ENCODE data around the gene AIPL1.

GRCh38 chr17:6427279-6427781 lies 7.6 kb downstream of the AIPL1 start:
- TF ChIP-seq, protein P1, sequence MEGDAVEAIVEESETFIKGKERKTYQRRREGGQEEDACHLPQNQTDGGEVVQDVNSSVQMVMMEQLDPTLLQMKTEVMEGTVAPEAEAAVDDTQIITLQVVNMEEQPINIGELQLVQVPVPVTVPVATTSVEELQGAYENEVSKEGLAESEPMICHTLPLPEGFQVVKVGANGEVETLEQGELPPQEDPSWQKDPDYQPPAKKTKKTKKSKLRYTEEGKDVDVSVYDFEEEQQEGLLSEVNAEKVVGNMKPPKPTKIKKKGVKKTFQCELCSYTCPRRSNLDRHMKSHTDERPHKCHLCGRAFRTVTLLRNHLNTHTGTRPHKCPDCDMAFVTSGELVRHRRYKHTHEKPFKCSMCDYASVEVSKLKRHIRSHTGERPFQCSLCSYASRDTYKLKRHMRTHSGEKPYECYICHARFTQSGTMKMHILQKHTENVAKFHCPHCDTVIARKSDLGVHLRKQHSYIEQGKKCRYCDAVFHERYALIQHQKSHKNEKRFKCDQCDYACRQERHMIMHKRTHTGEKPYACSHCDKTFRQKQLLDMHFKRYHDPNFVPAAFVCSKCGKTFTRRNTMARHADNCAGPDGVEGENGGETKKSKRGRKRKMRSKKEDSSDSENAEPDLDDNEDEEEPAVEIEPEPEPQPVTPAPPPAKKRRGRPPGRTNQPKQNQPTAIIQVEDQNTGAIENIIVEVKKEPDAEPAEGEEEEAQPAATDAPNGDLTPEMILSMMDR (optimal IDR thresholded peaks at IDR 0.05 in 1 of 3, IDR thresholded peaks at IDR 0.05 in 1 of 3, conservative IDR thresholded peaks at IDR 0.05 in 1 of 3; ENCODE audit: extremely low read depth in 1 of 3, insufficient read depth in 2 of 3, low read length in 3 of 3): no peak
- TF ChIP-seq EZH2 (IDR thresholded peaks at IDR 0.05; ENCODE audit: low read length): no peak
